ENCODE measurements around the gene BICDL1. TPM values are rescaled to one million over a fixed set of nuclear protein-coding genes. Genes with fewer than 3 reads are reported as not detected.

BICDL1 gene
- total RNA-seq, 4 donors from 2014 or later: 9.1 to 17.3 (median 12.0) TPM

DNA sequence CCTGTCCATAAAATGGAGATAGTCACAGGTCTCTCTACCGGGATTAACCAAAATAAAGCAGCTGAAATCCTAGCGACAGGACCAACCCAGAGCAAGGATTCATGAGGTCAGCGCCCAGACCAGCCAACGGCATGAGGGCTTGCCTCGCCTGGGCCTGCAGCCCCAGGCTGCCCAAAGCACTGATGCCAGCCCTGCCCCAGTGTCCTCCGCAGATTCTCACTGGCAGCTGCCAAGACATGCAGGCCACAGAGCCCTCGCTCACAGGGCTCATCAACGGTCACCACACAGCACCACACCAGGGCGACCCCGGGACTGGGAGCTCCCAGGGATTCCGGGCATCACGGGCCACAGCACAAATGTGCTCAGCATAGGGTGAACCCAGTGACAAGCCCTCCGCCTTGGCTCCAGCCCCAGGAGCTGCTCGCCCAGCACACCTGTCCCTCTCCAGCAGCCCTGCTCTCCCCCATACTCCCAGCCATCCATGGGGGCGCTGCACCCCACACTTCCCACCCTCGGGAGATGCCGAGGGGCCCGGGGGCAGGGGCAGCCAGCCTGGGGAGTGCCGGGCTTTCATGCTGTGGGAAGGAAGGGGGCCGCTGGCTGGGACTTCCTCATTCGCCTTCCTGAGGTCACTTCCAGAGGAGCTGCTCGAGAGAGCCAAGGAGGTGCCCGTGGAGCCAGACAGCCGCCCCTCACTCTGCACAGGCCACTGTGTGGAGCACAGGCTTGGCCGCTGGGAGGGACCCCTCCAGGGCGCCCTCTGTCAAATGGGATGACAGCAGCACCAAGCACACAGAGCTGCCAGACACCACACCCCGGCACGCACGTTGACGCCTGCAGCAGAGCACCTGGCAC is 113.4 kb downstream of the BICDL1 start:
- Histone ChIP-seq H3K27me3 (no peaks in the 10 kb centered on the region), H3K4me1 (peaks cover 3 to 27% (median 13%) of the 10 kb centered on the region in 4 donors), H3K27ac (no peak overlapping the region), H3K9me3 (no peaks in the 10 kb centered on the region), H3K4me3 (no peak overlapping the region), H3K36me3 (peaks cover 0 to 66% (median 0%) of the 10 kb centered on the region in 3 donors)
- no peak for TF ChIP-seq POLR2A (IDR thresholded peaks at IDR 0.05)
- TF ChIP-seq, protein P1, sequence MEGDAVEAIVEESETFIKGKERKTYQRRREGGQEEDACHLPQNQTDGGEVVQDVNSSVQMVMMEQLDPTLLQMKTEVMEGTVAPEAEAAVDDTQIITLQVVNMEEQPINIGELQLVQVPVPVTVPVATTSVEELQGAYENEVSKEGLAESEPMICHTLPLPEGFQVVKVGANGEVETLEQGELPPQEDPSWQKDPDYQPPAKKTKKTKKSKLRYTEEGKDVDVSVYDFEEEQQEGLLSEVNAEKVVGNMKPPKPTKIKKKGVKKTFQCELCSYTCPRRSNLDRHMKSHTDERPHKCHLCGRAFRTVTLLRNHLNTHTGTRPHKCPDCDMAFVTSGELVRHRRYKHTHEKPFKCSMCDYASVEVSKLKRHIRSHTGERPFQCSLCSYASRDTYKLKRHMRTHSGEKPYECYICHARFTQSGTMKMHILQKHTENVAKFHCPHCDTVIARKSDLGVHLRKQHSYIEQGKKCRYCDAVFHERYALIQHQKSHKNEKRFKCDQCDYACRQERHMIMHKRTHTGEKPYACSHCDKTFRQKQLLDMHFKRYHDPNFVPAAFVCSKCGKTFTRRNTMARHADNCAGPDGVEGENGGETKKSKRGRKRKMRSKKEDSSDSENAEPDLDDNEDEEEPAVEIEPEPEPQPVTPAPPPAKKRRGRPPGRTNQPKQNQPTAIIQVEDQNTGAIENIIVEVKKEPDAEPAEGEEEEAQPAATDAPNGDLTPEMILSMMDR (IDR thresholded peaks at IDR 0.05): no peak
- no peak for DNase-seq

DNA sequence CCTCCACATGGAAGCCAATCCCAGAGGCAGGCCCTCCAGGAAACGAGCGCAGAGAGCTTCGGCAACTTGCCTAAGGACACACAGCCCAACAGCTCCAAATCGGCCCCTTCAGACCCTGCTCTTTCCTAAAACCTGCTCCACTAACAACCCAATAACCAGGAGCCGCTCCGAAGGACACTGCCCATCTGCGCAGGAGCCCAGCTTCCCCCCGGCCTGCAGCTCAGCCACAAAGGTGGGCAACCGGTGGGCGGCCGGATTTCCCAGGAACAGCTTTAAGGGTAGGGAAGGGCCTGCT is 114.0 kb downstream of the BICDL1 start:
- Histone ChIP-seq H3K36me3 (peaks cover 0 to 64% (median 0%) of the 10 kb centered on the region in 3 donors), H3K9me3 (no peaks in the 10 kb centered on the region), H3K4me3 (no peak overlapping the region), H3K27me3 (no peaks in the 10 kb centered on the region), H3K4me1 (peaks cover 3 to 27% (median 13%) of the 10 kb centered on the region in 4 donors), H3K27ac (no peak overlapping the region)
- DNase-seq: no peak
- no peak for TF ChIP-seq POLR2A (IDR thresholded peaks at IDR 0.05)
- TF ChIP-seq, protein P1 (IDR thresholded peaks at IDR 0.05): no peak

DNA sequence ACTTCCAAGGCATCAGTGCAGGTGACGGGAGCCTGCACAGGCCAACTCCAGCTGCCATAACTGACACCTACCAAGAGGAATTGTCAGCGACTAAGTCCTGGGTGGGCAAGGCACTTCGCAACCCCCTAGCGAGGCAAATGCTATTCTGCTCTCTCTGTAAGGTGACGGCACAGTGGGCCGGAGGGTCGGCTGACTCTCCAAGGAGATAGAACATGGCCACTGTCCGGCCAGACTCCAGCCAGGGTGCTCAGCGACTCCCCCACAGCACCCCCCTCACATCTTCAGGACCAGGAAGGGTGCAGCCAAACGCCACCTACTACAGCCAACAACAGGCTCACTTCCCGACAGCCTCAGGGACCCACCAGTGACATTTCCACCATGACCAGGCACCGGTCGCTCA is 114.3 kb downstream of the BICDL1 start:
- Histone ChIP-seq H3K4me1 (peaks cover 3 to 27% (median 13%) of the 10 kb centered on the region in 4 donors), H3K36me3 (peaks cover 0 to 64% (median 0%) of the 10 kb centered on the region in 3 donors), H3K27ac (no peak overlapping the region), H3K27me3 (no peaks in the 10 kb centered on the region), H3K4me3 (no peak overlapping the region), H3K9me3 (no peaks in the 10 kb centered on the region)
- no peak for TF ChIP-seq POLR2A (IDR thresholded peaks at IDR 0.05)
- TF ChIP-seq, protein P1 (IDR thresholded peaks at IDR 0.05): no peak
- DNase-seq: no peak

DNA sequence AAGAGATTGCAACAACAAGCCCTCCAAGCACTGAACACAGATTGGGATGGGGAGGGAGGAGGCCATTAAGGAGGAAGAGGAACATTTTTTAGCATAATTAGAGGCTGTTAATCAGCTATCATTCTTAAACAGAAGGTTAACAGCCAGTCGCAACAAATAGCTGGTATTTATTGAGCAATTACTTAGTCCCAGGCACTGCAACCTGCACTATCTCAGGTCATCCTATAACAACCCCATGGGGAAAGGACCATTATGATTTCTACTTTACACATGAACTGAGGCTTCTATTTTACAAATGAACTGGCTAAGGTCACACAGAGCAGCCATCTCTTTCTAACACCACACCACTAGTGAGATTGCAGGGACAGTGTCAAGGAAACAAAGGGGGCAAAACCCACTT is 117.1 kb downstream of the BICDL1 start:
- Histone ChIP-seq H3K4me1 (peaks cover 3 to 37% (median 19%) of the 10 kb centered on the region in 4 donors), H3K36me3 (peaks cover 0 to 53% (median 0%) of the 10 kb centered on the region in 3 donors), H3K27me3 (no peaks in the 10 kb centered on the region), H3K27ac (no peak overlapping the region), H3K4me3 (no peak overlapping the region), H3K9me3 (no peaks in the 10 kb centered on the region)
- TF ChIP-seq, protein P1 (IDR thresholded peaks at IDR 0.05): no peak
- no peak for TF ChIP-seq POLR2A (IDR thresholded peaks at IDR 0.05)
- no peak for DNase-seq

DNA sequence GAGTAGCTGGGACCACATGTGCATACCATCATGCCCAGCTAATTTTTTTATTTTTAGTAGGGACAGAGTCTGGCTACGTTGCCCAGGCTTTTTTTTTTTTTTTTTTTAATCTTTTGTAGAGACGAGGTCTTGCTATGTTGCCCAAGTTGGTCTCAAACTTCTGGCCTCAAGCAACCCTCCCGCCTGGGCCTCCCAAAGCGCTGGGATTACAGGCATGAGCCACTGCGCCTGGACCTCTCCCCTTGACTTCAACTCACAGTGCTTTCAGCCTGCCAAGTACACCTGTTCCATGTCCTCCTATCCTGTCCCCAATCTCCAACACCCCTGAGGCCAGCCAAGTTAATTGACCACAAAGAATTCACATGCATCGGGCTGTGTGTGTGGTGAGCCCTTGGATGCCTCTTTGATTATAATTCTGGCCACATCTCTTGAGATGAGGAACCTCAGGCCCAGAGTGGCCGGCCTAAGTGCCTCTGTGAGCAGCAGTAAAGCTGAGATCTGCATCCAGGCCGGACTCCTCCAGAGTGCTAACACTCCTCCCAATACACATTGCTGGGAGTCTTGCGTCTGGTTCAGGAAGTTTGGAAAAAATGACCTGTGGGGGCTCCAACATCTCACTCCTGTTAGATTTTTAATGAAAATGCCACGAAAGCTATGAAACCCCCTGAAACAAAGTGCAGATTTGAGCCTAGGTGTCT is 120.7 kb downstream of the BICDL1 start:
- no peak for DNase-seq

More for the DNA sequence above, 120.7 kb downstream of the BICDL1 start:
- H3K9me3 ChIP-seq: no peaks in the 10 kb centered on the region
- H3K27ac ChIP-seq: no peak overlapping the region
- H3K4me1 ChIP-seq: peaks cover 3 to 37% (median 15%) of the 10 kb centered on the region in 4 donors
- H3K27me3 ChIP-seq: no peaks in the 10 kb centered on the region
- no peak for TF ChIP-seq POLR2A (IDR thresholded peaks at IDR 0.05)
- TF ChIP-seq, protein P1 (IDR thresholded peaks at IDR 0.05): no peak
- H3K4me3 ChIP-seq: no peak overlapping the region
- peaks cover 0 to 40% (median 0%) of the 10 kb centered on the region in 3 donors for H3K36me3 ChIP-seq
